SKM-1 treated with dmso at 0.1 percent for 144 hours (cell line): ENCODE results near the gene GPR132.

ENCODE experiments used
- DNase-seq: peaks from one replicate; lab custom pipeline; 2025; ENCODE audit not compliant: unreplicated experiment; lab: John Stamatoyannopoulos, UW

The GPR132 gene

DNA sequence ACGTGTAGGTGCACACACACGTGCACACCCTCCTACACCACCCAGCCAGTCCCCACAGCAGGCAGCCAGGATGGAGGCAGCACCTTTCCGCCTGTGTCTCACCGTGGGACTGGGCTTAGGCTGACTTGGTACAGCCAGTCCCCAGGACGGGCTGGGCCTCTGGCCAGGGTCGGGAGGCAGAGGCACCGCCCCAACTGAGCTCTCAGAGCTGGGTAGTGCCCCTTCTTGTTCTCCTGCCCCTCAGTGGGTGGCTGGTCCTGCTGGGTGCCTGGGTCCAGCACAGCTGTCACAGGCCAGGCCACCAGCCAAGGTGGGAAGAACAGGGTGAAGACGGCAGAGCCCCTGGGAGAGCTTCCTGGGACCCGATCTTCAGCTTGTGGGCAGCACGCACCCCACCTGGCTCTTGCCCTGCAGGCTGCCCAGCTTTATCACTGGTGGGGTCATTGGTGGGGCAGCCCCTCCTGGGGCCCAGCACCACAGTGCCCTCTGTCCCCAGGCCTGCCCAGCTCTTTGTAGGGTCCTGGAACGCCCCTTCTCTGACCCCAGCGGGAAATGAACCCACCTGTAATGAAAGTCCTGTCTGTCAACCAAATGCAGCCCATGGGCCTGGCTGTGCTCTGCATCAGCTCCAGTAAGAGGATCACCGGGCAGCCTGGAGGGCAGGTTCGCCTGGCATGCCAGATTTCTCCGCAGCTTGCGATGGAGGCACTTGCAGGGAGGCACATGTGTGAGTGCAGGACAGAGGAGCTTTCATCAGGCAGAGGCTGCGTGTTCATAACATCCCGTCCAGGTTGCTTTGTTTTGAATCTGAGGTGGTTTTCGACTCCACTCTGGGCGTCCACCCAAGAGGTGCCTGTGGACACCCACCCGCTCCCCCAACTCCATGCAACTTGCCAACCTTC, 59.0 kb downstream of the GPR132 start:
- no peak for DNase-seq

DNA sequence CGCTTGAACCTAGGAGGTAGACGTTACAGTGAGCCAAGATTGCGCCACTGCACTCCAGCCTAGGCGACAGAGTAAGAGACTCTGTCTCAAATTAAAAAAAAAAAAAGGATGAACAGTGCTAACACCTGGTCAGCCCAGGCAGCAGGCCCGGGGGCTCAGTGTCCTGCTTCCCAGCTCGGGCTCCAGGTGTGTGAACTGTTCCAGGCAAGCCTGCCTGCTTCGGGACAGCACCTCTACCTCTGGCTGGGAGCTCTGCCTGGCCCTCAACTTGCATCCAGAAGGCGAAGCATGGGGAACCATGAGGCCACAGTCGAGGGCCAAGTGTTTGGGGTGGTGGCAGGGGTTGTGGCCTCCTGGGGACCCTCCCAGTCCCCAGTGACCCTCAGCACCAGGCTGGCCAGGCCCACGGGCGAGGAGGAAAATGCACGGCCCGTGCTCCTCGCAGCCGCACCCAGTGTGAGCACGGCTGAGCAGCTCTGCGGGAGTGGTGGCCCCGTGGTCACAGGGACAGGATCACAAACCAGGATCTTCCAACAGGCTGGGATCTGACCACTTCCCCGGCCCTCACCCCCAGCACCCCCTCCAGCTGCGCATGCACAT, 59.8 kb downstream of the GPR132 start:
- DNase-seq = no peak
